Activated CD8-positive, alpha-beta memory T cell treated with anti-CD3 and anti-CD28 coated beads for 48 hours (primary cell): ENCODE measurements around the gene PHKA1.
"Not testable (repeated sequence)": the region's sequence is repeated elsewhere in the genome, so short reads cannot be mapped to it uniquely, and the experiment has no call there.

Experiments
- DNase-seq, 3 experiments: peaks; one replicate each; pipeline ENCODE4 v3.0.0-alpha.2; 2020; ENCODE audit warnings: low read depth in 2 of 3, low spot score in 2 of 3

Gene PHKA1

GRCh38 chrX:72713599-72714477, at the start of gene PHKA1:
Gene PHKA1 (minus strand): TSS chrX:72714306. CDS start chrX:72713880, 426 bp downstream.
- DNase-seq: peak; percentile 12 to 36 (median 24)

- DNase-seq: not testable (repeated sequence)
Observed at GRCh38 chrX:72760454-72760853, 46.3 kb upstream of the PHKA1 start.

DNA sequence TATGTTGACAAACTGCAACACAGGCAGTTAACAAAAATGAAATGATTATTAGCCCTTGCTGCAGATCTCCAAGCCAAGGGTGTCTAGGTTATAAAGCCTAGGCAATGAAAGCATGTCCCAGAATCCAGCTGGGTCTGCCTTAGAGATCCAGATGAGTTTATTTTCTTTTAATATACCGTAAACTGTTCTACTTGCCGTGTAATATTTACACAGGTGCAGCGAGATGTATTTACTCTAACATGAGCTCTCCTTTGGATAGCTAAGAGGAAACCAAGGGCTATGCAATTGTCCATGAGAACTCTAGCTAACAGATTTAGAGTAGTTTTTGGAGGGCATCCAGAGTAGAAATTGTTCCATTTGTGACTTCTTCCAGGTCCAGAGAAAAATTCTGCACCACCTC, 34.4 kb upstream of the PHKA1 start:
- not testable (repeated sequence) for DNase-seq

GRCh38 chrX:72745546-72745945, 31.4 kb upstream of the PHKA1 start:
- not testable (repeated sequence) for DNase-seq

GRCh38 chrX:72735561-72735960, 21.5 kb upstream of the PHKA1 start:
- no peak for DNase-seq

- not testable (repeated sequence) for DNase-seq
Observed at GRCh38 chrX:72733636-72734035, 19.5 kb upstream of the PHKA1 start.

DNA sequence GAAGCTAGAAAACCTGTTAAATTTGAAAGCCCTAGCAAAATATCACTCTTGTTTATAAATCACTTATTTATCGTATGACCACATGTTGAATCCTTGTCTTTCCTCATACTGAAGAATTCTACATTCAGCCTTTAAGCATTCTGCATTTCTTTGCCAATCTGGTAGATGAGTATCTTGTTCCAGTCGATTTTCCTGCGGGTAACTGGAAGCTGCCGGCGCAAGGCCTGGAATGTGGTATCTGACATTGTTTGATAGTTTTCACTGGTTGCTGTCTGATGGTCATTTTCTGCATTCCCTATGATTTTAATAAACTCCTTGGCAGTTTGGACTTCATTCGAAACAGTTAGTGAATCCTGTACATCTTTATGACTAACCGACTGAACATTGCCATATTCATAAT, 13.7 kb upstream of the PHKA1 start:
- no peak for DNase-seq

DNA sequence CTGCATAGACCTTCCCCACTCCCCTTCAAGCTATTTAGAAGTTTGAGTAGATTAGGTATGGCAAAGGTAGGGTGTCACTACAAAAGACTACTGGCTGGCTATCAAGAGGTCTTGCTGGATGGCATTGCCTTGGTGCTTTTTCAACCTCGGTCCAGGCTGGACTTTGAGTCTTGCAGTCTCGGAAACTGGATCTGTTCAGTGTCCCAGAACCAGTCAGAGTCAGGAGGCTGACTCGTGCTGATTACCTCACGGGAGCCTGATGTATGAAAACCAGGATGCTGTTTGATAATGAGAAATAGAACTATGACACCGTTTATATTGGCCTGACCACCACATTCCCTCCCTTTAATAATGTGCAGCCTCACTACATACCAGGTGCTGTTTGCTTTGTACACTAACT, 2.7 kb upstream of the PHKA1 start:
- DNase-seq: no peak

DNA sequence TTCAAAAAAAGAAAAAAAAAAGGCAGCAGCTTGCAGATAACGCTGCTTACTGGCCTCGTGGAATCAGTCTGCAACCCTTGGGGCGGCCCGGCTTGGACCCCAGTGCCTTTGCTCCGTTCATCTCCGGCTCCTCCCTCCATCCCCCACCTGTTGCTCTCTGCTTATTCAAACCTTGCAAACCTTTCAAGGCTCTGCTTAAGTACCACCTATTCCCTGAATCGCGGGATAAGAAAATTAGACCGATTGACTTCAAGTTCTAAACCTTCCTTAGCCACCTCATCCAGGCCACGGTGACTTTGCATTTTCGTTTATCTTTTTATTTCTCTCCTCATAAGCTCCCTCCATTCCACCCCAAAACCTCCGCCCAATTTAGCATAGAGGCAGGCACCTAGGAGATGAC, 1.4 kb upstream of the PHKA1 start:
- no peak for DNase-seq

DNA sequence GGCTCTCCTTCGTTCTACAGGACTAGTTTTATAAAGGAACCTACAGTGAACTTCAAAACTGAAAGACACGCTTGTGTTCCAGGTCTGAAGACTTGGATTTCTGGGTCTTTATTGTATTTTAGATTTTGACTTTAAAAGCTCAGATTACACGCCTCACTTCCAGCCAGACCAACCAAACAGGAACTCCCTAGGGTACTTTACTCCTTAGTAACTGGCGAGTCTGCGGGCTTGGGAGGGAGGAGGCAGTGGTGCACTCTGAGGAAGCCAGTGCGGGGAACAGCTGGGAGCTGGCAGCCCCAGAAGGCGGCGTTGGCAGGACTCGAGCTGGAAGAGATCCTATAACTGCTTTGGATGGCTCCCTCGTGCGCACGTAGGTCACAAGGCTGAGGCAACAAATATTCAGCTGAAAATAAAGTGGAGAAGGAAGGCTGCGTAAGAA, 391 bp upstream of the PHKA1 start:
- DNase-seq: no peak

DNA sequence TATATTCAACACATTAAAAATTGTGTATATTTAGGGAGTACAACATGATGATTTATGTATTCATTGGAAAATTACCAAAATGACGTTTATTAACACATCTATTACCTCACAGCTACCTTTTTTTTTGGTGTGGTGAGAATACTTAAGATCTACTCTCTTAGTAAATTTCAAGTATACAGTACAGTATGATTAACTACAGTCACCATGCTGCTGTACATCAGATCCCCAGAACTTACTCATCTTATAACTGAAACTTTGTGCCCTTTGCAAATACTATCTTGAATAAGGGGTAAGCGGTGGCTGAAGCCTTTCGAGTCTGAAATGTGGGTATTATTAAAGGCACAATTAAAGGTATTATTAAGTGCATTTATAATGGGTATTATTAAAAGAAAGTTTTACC, 976 bp downstream of the PHKA1 start:
- DNase-seq: no peak

GRCh38 chrX:72712094-72712755, 1.9 kb downstream of the PHKA1 start:
- no peak for DNase-seq

GRCh38 chrX:72705814-72706213, 8.3 kb downstream of the PHKA1 start:
- no peak for DNase-seq

- DNase-seq: no peak
Observed at GRCh38 chrX:72705111-72705510, 9.0 kb downstream of the PHKA1 start.

GRCh38 chrX:72694170-72694569, 19.9 kb downstream of the PHKA1 start:
- no peak for DNase-seq

GRCh38 chrX:72693477-72693876, 20.6 kb downstream of the PHKA1 start:
- no peak for DNase-seq

DNA sequence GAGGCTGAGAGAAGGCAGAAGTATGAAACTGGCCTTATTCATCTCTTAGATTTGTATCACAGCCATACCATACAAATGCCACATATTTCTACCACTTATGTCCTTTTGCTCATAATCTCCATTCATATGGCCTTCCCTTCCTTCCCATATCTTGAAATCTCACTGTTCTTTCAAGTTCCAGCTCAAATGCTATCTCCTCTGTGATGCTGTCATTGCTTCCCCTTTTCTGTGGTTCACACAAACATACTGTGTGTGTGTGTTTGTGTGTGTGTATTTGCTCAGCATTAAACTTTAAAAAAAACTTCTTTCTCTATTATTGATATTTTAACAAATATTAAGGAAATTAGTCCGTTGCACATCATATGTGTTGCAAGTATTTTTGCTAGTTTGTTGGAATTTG, 26.7 kb downstream of the PHKA1 start:
- no peak for DNase-seq

- DNase-seq: no peak
Observed at GRCh38 chrX:72685810-72686456, 28.2 kb downstream of the PHKA1 start.

DNA sequence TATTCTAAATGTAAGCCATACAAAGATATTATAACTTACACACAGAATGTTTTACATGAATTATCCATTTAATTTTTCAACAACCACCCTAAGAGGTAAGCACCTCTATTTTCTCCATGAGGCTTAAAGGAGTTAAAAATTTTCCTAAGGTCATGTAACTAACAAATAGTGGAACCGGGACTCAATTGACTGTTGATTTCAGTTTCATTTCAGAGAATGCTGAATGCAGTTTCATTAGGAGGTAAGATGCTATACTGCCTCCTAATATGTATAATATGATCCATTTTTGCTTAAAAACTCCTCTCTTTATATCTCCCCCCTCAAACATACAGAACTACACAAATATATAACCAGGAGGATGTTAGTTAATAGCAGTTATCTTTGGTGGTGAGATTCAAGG, 29.1 kb downstream of the PHKA1 start:
- DNase-seq: no peak

DNA sequence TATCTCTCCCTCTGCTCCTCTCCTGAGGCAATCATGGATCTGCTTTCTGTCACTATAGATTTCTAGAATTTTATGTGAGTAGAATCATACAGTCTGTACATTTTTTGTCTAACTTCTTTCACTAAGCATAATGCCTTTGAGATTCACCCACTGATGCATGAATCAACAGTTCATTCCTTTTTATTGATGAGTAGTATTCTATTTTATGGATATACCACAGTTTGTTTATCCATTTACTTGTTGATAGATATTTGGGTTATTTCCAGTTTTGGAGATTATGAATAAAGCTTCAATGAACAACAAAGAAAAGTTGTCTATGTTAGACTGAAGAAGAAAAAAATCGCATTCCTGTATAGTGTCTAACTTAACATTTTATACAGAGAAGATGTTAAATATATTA, 30.5 kb downstream of the PHKA1 start:
- no peak for DNase-seq

DNA sequence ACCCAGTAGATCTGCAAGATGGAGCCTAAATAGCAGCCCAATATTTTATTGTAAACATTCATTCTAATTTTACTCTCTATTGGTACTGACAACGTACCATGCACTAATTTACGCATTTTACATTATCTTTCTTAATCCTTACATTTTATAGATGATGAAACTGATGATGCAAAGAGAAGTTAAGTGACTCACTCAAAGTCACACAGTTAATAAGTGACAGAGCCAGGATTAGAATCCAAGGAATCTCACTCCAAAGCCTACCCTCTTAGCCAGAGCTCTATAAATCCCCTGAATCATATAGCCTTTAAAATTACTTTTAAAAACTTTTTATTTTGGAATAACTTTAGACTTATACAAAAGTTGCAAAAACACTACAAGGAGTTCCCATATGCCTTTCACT, 37.6 kb downstream of the PHKA1 start:
- no peak for DNase-seq

- DNase-seq: not testable (repeated sequence)
Observed at GRCh38 chrX:72673951-72674350, 40.2 kb downstream of the PHKA1 start.
